ENCODE measurements around the gene UGT8.

DNA sequence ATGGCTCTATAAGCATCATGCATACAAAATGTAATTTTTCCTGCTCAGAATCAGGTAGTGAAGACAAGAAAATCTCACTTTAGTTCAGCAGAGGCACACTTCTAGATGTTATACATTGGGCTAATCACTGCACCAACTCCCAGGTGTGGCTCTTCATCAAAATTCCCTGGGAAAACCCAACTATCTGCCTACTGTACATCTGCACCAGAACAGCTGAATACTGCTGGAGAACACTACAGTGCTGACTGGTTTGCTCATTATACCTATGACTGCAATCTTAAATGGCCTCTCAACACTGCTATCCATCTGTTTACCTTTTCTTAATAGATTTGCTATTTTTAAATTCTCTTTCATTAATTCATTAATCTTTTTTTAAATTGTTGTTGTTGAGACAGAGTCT lies 92.0 kb downstream of the UGT8 start:
- TF ChIP-seq POLR2A (IDR thresholded peaks at IDR 0.05), result no peak
- TF ChIP-seq, protein P1, sequence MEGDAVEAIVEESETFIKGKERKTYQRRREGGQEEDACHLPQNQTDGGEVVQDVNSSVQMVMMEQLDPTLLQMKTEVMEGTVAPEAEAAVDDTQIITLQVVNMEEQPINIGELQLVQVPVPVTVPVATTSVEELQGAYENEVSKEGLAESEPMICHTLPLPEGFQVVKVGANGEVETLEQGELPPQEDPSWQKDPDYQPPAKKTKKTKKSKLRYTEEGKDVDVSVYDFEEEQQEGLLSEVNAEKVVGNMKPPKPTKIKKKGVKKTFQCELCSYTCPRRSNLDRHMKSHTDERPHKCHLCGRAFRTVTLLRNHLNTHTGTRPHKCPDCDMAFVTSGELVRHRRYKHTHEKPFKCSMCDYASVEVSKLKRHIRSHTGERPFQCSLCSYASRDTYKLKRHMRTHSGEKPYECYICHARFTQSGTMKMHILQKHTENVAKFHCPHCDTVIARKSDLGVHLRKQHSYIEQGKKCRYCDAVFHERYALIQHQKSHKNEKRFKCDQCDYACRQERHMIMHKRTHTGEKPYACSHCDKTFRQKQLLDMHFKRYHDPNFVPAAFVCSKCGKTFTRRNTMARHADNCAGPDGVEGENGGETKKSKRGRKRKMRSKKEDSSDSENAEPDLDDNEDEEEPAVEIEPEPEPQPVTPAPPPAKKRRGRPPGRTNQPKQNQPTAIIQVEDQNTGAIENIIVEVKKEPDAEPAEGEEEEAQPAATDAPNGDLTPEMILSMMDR (IDR thresholded peaks at IDR 0.05), result no peak
